ENCODE measurements around the gene RGS12. TPM values are rescaled to one million over a fixed set of nuclear protein-coding genes. Genes with fewer than 3 reads are reported as not detected.

The RGS12 gene
- total and polyA plus RNA-seq, 2 of the 13 experiments (the other 11 are each of a cell fraction or from before 2014, with no cell fraction given), result 21.0 to 27.7 TPM

GRCh38 chr4:3335385-3335784 is 42.6 kb downstream of the RGS12 start (continued):
- no peak for TF ChIP-seq ATRX (CRISPR knock-in tag; IDR thresholded peaks at IDR 0.05; ENCODE audit: borderline replicate concordance)
- no peak for TF ChIP-seq ZNF550 (CRISPR knock-in tag; IDR thresholded peaks at IDR 0.05; ENCODE audit: borderline replicate concordance)

- Histone ChIP-seq H3K9ac (ENCODE audit: insufficient read depth, low read depth, low read length) (no peak overlapping the region), H3K4me1 (ENCODE audit: insufficient read depth, low read length) (peaks cover 9% of the 10 kb centered on the region; the same call in 1 of the 2 replicates), H3K27me3 (ENCODE audit: control insufficient read depth in 1 of 2, insufficient read depth in 2 of 2, low read length in 2 of 2) (no peaks in the 10 kb centered on the region), H3K36me3 (replicated peaks in 1 of 2; ENCODE audit: control insufficient read depth in 1 of 2, insufficient read depth in 2 of 2, low read length in 2 of 2) (peaks cover 0 to 4% of the 10 kb centered on the region in 2 experiments; a peak in 2 of 5 replicates), H3K9me3 (ENCODE audit: low read length) (no peaks in the 10 kb centered on the region), H3K4me2 (ENCODE audit: low read depth, low read length) (no peak overlapping the region), H3K4me3 (replicated peaks in 1 of 3; ENCODE audit: insufficient read depth in 1 of 3, low read depth in 2 of 3, low read length in 3 of 3) (no peak overlapping the region), H3K79me2 (ENCODE audit: insufficient read depth, low read length) (peaks cover 16% of the 10 kb centered on the region), H2AFZ (ENCODE audit: low read length) (no peak overlapping the region), H4K20me1 (ENCODE audit: insufficient read depth, low read length) (no peaks in the 10 kb centered on the region), H3K27ac (ENCODE audit: extremely low read length, insufficient read depth, low read length) (no peak overlapping the region)
- TF ChIP-seq, protein P1, sequence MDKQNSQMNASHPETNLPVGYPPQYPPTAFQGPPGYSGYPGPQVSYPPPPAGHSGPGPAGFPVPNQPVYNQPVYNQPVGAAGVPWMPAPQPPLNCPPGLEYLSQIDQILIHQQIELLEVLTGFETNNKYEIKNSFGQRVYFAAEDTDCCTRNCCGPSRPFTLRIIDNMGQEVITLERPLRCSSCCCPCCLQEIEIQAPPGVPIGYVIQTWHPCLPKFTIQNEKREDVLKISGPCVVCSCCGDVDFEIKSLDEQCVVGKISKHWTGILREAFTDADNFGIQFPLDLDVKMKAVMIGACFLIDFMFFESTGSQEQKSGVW (CRISPR knock-in tag; IDR thresholded peaks at IDR 0.05; ENCODE audit: borderline replicate concordance), result no peak
- TF ChIP-seq DMTF1 (CRISPR knock-in tag; IDR thresholded peaks at IDR 0.05) (no peak), PHF21A (CRISPR knock-in tag; IDR thresholded peaks at IDR 0.05) (no peak), TBL1XR1 (IDR thresholded peaks at IDR 0.05; ENCODE audit: borderline replicate concordance, low read length, partially characterized antibody) (no peak), ZNF674 (CRISPR knock-in tag; IDR thresholded peaks at IDR 0.05; ENCODE audit: low read depth) (no peak), REST (IDR thresholded peaks at IDR 0.05; ENCODE audit: borderline replicate concordance in 1 of 2, low read depth in 1 of 2, low read length in 2 of 2) (no peak), TCF12 (IDR thresholded peaks at IDR 0.05) (no peak), TCF12 (CRISPR knock-in tag; IDR thresholded peaks at IDR 0.05) (no peak), KLF12 (CRISPR knock-in tag; IDR thresholded peaks at IDR 0.05; ENCODE audit: borderline replicate concordance) (no peak), SIX1 (CRISPR knock-in tag; IDR thresholded peaks at IDR 0.05; ENCODE audit: borderline replicate concordance) (no peak)
- ChIA-PET CTCF (ENCODE audit: low intra/inter-chr PET ratio, low total read pairs) (no interaction called here), POLR2A (no interaction called here)
- no TSS peak for BruUV-seq (replicated peaks)
- ATAC-seq (no peak), DNase-seq (ENCODE audit: low spot score) (no peak), FAIRE-seq (no peak)
- 93% methylated on average over 7 of the region's 7 CpGs for WGBS (ENCODE audit: low lambda C conversion rate)
- in situ Hi-C loops (cut with HindIII; ENCODE audit: extremely low pct_ligation_motif_present, low pct_unique_long_range_greater_than_20kb) (no loop called here), intact Hi-C loops (cut with micrococcal nuclease; ENCODE audit: unreplicated experiment) (no loop called here)
Measured at GRCh38 chr4:3335982-3336381, 43.2 kb downstream of the RGS12 start.

Data from HepG2 (cell line).